ENCODE data around the gene STON1.
"Not testable (repeated sequence)": the region's sequence is repeated elsewhere in the genome, so short reads cannot be mapped to it uniquely, and the experiment has no call there.

STON1 gene

DNA sequence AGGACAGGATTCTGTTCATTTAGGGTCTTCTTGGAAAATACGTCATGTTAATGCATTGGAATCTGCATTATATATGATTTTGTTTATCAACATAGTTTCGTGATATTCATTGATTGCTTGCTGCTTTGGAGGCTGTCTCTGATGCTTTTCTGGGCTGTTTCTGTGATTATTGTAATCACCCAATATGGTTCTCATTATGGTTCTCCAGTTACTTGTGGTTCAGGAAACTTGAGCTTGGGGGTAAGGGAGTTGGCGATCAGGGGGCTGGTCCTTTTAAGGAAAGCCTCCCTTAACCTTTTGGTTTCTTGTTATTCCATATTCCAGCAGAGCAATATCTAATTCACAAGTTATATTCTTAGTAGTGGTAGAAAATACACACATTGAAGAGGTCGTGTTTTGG, 17.4 kb upstream of the STON1 start:
- TF ChIP-seq, protein P1, sequence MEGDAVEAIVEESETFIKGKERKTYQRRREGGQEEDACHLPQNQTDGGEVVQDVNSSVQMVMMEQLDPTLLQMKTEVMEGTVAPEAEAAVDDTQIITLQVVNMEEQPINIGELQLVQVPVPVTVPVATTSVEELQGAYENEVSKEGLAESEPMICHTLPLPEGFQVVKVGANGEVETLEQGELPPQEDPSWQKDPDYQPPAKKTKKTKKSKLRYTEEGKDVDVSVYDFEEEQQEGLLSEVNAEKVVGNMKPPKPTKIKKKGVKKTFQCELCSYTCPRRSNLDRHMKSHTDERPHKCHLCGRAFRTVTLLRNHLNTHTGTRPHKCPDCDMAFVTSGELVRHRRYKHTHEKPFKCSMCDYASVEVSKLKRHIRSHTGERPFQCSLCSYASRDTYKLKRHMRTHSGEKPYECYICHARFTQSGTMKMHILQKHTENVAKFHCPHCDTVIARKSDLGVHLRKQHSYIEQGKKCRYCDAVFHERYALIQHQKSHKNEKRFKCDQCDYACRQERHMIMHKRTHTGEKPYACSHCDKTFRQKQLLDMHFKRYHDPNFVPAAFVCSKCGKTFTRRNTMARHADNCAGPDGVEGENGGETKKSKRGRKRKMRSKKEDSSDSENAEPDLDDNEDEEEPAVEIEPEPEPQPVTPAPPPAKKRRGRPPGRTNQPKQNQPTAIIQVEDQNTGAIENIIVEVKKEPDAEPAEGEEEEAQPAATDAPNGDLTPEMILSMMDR (IDR thresholded peaks at IDR 0.05; ENCODE audit: low read depth, low read length), result no peak
- H3K4me3 ChIP-seq (ENCODE audit: low read depth, low read length), result no peak overlapping the region

DNA sequence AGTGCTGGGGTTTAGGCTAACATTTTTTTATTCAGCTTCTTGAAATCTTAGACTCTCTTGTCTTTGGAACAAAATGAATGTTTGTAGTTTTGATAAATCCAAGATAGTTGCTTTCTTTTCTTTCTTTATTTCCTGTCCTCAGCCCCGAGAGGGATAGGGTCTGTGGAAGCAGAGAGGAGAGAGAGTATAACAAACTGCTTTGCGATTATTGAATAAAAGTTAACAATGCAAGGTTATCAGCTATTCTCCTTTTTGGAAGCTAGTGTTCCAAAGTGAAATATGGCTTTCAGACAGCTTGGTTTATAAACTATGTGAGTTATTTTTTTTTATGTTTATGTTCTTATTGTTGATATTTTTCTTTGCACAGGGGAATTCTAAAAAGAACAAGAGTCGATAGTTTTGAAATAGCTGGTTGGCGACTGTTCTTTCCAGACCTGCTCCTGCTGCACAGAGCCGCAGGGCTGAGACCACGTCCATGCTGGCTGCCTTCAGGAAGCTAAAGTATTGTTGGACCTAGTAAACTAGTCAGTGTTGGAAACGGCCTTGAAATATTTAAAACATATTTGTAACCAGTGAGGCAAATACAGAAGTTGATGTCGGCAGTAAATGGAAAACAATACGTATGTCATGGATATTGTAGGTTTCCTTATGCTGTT, 15.5 kb upstream of the STON1 start:
- no peak overlapping the region for H3K4me3 ChIP-seq (ENCODE audit: low read depth, low read length)
- TF ChIP-seq, protein P1 (IDR thresholded peaks at IDR 0.05; ENCODE audit: low read depth, low read length), result no peak

DNA sequence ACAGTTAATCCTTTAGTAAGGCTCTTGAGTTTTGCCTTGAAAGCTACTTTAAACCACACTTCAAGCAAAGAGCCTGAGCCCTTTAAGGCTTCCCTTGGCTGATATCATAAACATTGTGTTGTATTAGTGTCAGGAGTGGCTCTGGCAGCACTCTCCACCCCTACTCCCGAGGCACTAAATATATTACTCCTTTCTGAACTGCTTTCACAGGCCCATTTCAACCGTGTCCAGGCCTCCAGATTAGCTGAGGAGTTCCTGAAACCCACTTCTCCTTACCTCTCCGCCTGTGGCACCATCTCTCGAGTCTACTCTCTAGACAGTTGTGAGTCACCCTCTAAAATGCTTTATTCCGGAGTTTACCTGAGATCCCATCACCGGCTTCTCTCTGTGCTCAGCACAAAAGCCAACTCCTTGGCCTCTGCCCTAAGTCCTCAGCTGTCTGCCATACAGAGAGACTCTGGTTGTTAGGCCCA, 14.4 kb upstream of the STON1 start:
- TF ChIP-seq, protein P1 (IDR thresholded peaks at IDR 0.05; ENCODE audit: low read depth, low read length), result no peak
- no peak overlapping the region for H3K4me3 ChIP-seq (ENCODE audit: low read depth, low read length)

DNA sequence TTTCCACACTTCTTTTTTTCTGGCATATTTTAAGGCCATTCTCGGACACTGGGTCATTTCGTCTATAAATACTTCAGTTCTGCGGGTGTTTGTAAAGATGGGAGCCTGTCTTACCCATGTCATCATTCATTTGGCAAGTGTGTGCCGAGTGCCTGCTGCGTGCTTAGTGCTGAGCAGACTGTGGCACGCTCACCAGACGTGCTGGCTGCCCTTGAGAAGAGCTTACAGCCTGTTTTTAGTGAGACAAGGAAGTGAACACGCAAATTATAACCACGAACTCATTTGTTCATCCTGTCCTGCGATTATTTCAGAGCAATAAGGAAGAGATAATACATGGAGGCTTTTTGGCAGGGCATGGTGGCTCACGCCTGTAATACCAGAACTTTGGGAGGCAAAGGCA, 10.4 kb upstream of the STON1 start:
- H3K4me3 ChIP-seq (ENCODE audit: low read depth, low read length), result no peak overlapping the region
- TF ChIP-seq, protein P1 (IDR thresholded peaks at IDR 0.05; ENCODE audit: low read depth, low read length), result no peak

DNA sequence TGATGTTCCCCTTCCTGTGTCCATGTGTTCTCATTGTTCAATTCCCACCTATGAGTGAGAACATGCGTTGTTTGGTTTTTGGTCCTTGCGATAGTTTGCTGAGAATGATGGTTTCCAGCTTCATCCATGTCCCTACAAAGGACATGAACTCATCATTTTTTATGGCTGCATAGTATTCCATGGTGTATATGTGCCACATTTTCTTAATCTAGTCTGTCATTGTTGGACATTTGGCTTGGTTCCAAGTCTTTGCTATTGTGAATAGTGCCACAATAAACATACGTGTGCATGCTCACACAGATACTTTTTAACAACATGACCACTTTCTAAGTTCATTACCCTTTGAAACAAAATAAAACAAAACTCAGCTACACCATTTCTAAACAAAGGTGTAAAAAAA, 5.2 kb upstream of the STON1 start:
- H3K4me3 ChIP-seq (ENCODE audit: low read depth, low read length), result not testable (repeated sequence)

DNA sequence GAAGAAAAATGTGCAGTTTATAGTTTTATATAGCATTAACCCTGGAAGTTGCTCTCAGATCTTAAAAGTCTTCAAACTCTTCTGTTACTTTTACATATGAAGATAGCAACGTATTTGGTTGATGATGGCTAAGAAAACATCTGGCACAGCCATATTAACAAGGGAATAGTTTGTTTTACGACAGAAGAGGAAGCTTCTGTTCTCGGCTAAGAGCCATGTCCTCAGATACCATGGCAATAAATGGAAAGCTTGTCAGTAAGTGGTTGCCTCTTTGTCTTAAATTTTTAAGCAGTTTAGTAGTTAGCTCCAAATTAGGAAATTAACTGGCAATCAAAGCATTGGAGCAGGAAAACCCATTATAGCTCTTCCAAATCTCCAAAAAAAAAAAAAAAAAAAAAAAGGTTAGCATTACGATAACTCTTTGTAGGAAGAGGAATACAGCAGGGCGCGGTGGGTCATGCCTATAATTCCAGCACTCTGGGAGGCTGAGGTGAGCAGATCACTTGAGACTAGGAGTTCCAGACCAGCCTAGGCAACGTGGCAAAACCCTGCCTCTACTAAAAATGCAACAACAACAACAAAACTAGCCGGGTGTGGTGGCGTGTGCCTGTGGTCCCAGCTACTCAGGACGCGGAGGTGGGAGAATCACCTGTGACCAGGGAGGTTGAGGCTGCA, 4.5 kb upstream of the STON1 start:
- TF ChIP-seq, protein P1 (IDR thresholded peaks at IDR 0.05; ENCODE audit: low read depth, low read length), result no peak
- no peak overlapping the region for H3K4me3 ChIP-seq (ENCODE audit: low read depth, low read length)

DNA sequence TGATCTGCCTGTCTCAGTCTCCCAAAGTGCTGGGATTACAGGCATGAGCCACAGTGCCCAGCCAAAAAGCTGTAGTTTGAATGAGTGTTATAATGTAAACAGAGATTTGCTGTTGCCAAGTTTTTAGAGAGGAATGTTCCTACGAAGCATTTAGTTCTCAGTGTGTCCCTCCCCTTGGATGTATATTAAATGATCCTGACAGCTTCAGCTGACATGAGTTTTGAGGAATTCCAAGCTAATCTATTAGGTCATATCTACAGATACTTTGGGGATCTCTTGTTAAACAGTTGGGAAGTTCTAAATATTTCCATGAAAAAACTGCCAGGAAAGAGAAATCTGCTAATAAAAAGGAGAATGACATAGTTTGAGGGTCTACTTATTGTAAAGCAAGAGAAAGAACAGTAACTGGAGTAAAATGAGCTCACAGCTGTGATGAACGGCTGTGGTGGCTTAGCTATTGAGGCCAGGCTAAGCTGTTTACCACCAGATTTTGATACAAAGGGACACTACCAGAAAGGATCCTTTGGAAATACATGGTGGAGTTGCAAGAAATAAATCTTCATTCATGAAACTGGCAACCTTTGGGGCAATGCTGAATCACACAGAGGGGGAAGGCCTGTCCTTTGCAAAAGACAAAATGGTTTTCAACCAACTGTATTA, 2.6 kb upstream of the STON1 start:
- TF ChIP-seq, protein P1 (IDR thresholded peaks at IDR 0.05; ENCODE audit: low read depth, low read length), result no peak
- H3K4me3 ChIP-seq (ENCODE audit: low read depth, low read length), result no peak overlapping the region
